Vagina (tissue), 2 donors: Measurements from ENCODE around the gene HPCAL1. TPM values are rescaled to one million over a fixed set of nuclear protein-coding genes. Genes with fewer than 3 reads are reported as not detected.

Source experiments
- DNase-seq, 2 donors: peaks; one replicate each; pipeline ENCODE4 v3.0.0-alpha.2; 2017; ENCODE audit errors: extremely low spot score in 2 of 2
- H3K27ac ChIP-seq: fragments of 200-600 bp; sonication (generic); one replicate; pipeline ENCODE4 v1.5.1; 2019
- H3K27me3 ChIP-seq: fragments of 200-600 bp; sonication (generic); one replicate; pipeline ENCODE4 v1.5.1; 2019
- H3K36me3 ChIP-seq, 2 donors: fragments of 200-600 bp; sonication (generic); one replicate each; pipeline ENCODE4 v1.5.1; 2017 to 2019
- H3K4me1 ChIP-seq: fragments of 200-600 bp; sonication (generic); one replicate; pipeline ENCODE4 v1.5.1; 2019
- H3K4me3 ChIP-seq, 2 donors: fragments of 200-600 bp; sonication (generic); 1 replicate in 1 of 2; 2 replicates in 1 of 2; pipeline ENCODE4 v1.5.1; 2016 to 2019
- H3K9me3 ChIP-seq: fragments of 200-600 bp; sonication (generic); one replicate; pipeline ENCODE4 v1.5.1; 2019
- CTCF ChIP-seq, 3 experiments: fragments of 450-650 bp in 2 of 3; fragments of 200-600 bp in 1 of 3; sonication (generic) in 1 of 3; IDR thresholded peaks; one replicate each; pipeline ENCODE4 v1.5.1; 2017 to 2019; ENCODE audit warnings: antibody characterized with exemption in 3 of 3, mild to moderate bottlenecking in 2 of 3, moderate library complexity in 2 of 3
- POLR2A ChIP-seq, 2 donors: fragments of 450-650 bp; IDR thresholded peaks; one replicate each; pipeline ENCODE4 v1.6.1; 2017; ENCODE audit warnings: antibody characterized with exemption in 2 of 2, mild to moderate bottlenecking in 2 of 2, moderate library complexity in 2 of 2
- POLR2AphosphoS5 ChIP-seq, 2 donors: sonication (generic); formaldehyde crosslinking; IDR thresholded peaks; one replicate each; pipeline ENCODE4 v1.9.0; 2017; ENCODE audit warnings: antibody characterized with exemption in 2 of 2, mild to moderate bottlenecking in 2 of 2, low read depth in 1 of 2; ENCODE audit not compliant: insufficient read depth in 1 of 2
- intact Hi-C: fragments of 100-400 bp; cut with DNase I; formaldehyde crosslinking; loops from one replicate; pipeline ENCODE4 v1.15.1; 2023
- total RNA-seq: library from RNA; depleted of rRNA; stranded (reverse); fragments of >200 nt; gene quantifications from one replicate; pipeline ENCODE4 v1.2.3, GENCODE V29; 2016

The HPCAL1 gene
- total RNA-seq, 1 donor from 2014 or later, result 43.7 TPM

- intact Hi-C loops, result no loop called here
- TF ChIP-seq POLR2AphosphoS5 (IDR thresholded peaks at IDR 0.05; ENCODE audit: insufficient read depth in 1 of 2, low read depth in 1 of 2) (no peak), CTCF (IDR thresholded peaks at IDR 0.05) (no peak), POLR2A (IDR thresholded peaks at IDR 0.05) (no peak)
- Histone ChIP-seq H3K27ac (no peak overlapping the region), H3K36me3 (no peaks in the 10 kb centered on the region), H3K9me3 (no peaks in the 10 kb centered on the region), H3K4me3 (no peak overlapping the region), H3K4me1 (no peaks in the 10 kb centered on the region), H3K27me3 (no peaks in the 10 kb centered on the region)
- no peak for DNase-seq
These were observed 169.3 kb downstream of the HPCAL1 start for GRCh38 chr2:10471955-10472354.

- Histone ChIP-seq H3K9me3 (no peaks in the 10 kb centered on the region), H3K4me3 (no peak overlapping the region), H3K27me3 (no peaks in the 10 kb centered on the region), H3K27ac (no peak overlapping the region), H3K4me1 (no peaks in the 10 kb centered on the region), H3K36me3 (no peaks in the 10 kb centered on the region)
- TF ChIP-seq POLR2AphosphoS5 (IDR thresholded peaks at IDR 0.05; ENCODE audit: insufficient read depth in 1 of 2, low read depth in 1 of 2) (no peak), POLR2A (IDR thresholded peaks at IDR 0.05) (no peak), CTCF (IDR thresholded peaks at IDR 0.05) (no peak)
- intact Hi-C loops, result no loop called here
- no peak for DNase-seq
These were observed 170.5 kb downstream of the HPCAL1 start for GRCh38 chr2:10473121-10473756.

GRCh38 chr2:10475221-10475722 is 172.6 kb downstream of the HPCAL1 start:
- intact Hi-C loops, result no loop called here
- no peaks in the 10 kb centered on the region for H3K36me3 ChIP-seq
- H3K4me3 ChIP-seq, result no peak overlapping the region
- H3K27me3 ChIP-seq, result no peaks in the 10 kb centered on the region
- TF ChIP-seq POLR2A (IDR thresholded peaks at IDR 0.05), result no peak
- no peak for TF ChIP-seq CTCF (IDR thresholded peaks at IDR 0.05)
- no peak for TF ChIP-seq POLR2AphosphoS5 (IDR thresholded peaks at IDR 0.05; ENCODE audit: insufficient read depth in 1 of 2, low read depth in 1 of 2)
- DNase-seq, result no peak
- no peaks in the 10 kb centered on the region for H3K9me3 ChIP-seq
- no peaks in the 10 kb centered on the region for H3K4me1 ChIP-seq
- H3K27ac ChIP-seq, result no peak overlapping the region

GRCh38 chr2:10475811-10476660 is 173.3 kb downstream of the HPCAL1 start:
- no peak for TF ChIP-seq POLR2A (IDR thresholded peaks at IDR 0.05)
- TF ChIP-seq CTCF (IDR thresholded peaks at IDR 0.05), result no peak
- TF ChIP-seq POLR2AphosphoS5 (IDR thresholded peaks at IDR 0.05; ENCODE audit: insufficient read depth in 1 of 2, low read depth in 1 of 2), result no peak
- Histone ChIP-seq H3K27me3 (no peaks in the 10 kb centered on the region), H3K4me1 (no peaks in the 10 kb centered on the region), H3K36me3 (no peaks in the 10 kb centered on the region), H3K27ac (no peak overlapping the region), H3K4me3 (no peak overlapping the region), H3K9me3 (no peaks in the 10 kb centered on the region)
- intact Hi-C loops, result no loop called here
- DNase-seq, result no peak
